ENCODE data around the gene SPRED1.

SPRED1 gene

GRCh38 chr15:38401106-38401505 lies 148.5 kb downstream of the SPRED1 start:
- H3K4me1 ChIP-seq (ENCODE audit: control insufficient read depth in 5 of 5, insufficient read depth in 5 of 5, low read length in 5 of 5) = peaks cover 2 to 13% (median 12%) of the 10 kb centered on the region in 5 donors
- H3K27ac ChIP-seq (ENCODE audit: low read depth, low read length) = no peak overlapping the region
- no peaks in the 10 kb centered on the region for H3K36me3 ChIP-seq (ENCODE audit: control insufficient read depth in 5 of 5, insufficient read depth in 5 of 5, low read length in 5 of 5)
- H3K27me3 ChIP-seq (ENCODE audit: control insufficient read depth in 5 of 5, insufficient read depth in 4 of 5, low read length in 5 of 5) = peaks cover 0 to 3% (median 0%) of the 10 kb centered on the region in 5 donors
- H3K9ac ChIP-seq (ENCODE audit: low read length in 5 of 5) = no peak overlapping the region
- no peak overlapping the region for H3K4me3 ChIP-seq (ENCODE audit: low read depth in 1 of 5, low read length in 5 of 5)
- H3K9me3 ChIP-seq (ENCODE audit: control insufficient read depth in 5 of 5, low read length in 5 of 5) = no peaks in the 10 kb centered on the region

GRCh38 chr15:38401701-38402100 lies 149.1 kb downstream of the SPRED1 start:
- Histone ChIP-seq H3K36me3 (ENCODE audit: control insufficient read depth in 5 of 5, insufficient read depth in 5 of 5, low read length in 5 of 5) (no peaks in the 10 kb centered on the region), H3K4me1 (ENCODE audit: control insufficient read depth in 5 of 5, insufficient read depth in 5 of 5, low read length in 5 of 5) (peaks cover 2 to 13% (median 12%) of the 10 kb centered on the region in 5 donors), H3K9ac (ENCODE audit: low read length in 5 of 5) (no peak overlapping the region), H3K4me3 (ENCODE audit: low read depth in 1 of 5, low read length in 5 of 5) (no peak overlapping the region), H3K27ac (ENCODE audit: low read depth, low read length) (no peak overlapping the region), H3K27me3 (ENCODE audit: control insufficient read depth in 5 of 5, insufficient read depth in 4 of 5, low read length in 5 of 5) (peaks cover 0 to 3% (median 0%) of the 10 kb centered on the region in 5 donors), H3K9me3 (ENCODE audit: control insufficient read depth in 5 of 5, low read length in 5 of 5) (no peaks in the 10 kb centered on the region)

- Histone ChIP-seq H3K9ac (ENCODE audit: low read length in 5 of 5) (no peak overlapping the region), H3K4me1 (ENCODE audit: control insufficient read depth in 5 of 5, insufficient read depth in 5 of 5, low read length in 5 of 5) (no peaks in the 10 kb centered on the region), H3K36me3 (ENCODE audit: control insufficient read depth in 5 of 5, insufficient read depth in 5 of 5, low read length in 5 of 5) (no peaks in the 10 kb centered on the region), H3K27me3 (ENCODE audit: control insufficient read depth in 5 of 5, insufficient read depth in 4 of 5, low read length in 5 of 5) (no peaks in the 10 kb centered on the region), H3K4me3 (ENCODE audit: low read depth in 1 of 5, low read length in 5 of 5) (no peak overlapping the region), H3K9me3 (ENCODE audit: control insufficient read depth in 5 of 5, low read length in 5 of 5) (no peaks in the 10 kb centered on the region), H3K27ac (ENCODE audit: low read depth, low read length) (no peak overlapping the region)
Observed at GRCh38 chr15:38406436-38406835, 153.8 kb downstream of the SPRED1 start.

All from subcutaneous abdominal adipose tissue (tissue), 5 donors.